Measurements from ENCODE around the gene SWT1.
"Not testable (repeated sequence)": the region's sequence is repeated elsewhere in the genome, so short reads cannot be mapped to it uniquely, and the experiment has no call there.

Gene SWT1

DNA sequence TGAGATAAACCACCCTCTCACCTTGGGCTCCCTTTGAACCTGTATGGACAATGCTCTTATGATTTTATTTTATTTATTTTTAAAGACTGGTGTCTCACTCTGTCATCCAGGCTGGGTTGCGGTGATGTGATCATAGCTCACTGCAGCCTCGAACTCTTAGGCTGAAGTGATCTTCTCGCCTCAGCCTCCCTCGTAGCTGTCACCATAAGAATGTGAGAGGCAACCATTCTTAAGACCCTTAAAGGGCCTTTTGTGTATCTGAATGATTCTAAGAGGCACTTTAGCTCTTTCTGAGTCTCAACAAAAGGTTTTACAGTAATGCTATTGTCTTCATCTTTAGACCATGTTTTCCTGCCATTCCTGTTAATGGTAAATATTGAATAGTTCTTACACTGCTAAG is 93.1 kb downstream of the SWT1 start:
- Histone ChIP-seq H3K4me3 (replicated peaks; ENCODE audit: insufficient read depth, low read length) (no peak overlapping the region), H3K27me3 (ENCODE audit: insufficient read depth, poor library complexity, severe bottlenecking) (no peaks in the 10 kb centered on the region), H3K27ac (replicated peaks) (no peak overlapping the region)
- TF ChIP-seq, protein P1, sequence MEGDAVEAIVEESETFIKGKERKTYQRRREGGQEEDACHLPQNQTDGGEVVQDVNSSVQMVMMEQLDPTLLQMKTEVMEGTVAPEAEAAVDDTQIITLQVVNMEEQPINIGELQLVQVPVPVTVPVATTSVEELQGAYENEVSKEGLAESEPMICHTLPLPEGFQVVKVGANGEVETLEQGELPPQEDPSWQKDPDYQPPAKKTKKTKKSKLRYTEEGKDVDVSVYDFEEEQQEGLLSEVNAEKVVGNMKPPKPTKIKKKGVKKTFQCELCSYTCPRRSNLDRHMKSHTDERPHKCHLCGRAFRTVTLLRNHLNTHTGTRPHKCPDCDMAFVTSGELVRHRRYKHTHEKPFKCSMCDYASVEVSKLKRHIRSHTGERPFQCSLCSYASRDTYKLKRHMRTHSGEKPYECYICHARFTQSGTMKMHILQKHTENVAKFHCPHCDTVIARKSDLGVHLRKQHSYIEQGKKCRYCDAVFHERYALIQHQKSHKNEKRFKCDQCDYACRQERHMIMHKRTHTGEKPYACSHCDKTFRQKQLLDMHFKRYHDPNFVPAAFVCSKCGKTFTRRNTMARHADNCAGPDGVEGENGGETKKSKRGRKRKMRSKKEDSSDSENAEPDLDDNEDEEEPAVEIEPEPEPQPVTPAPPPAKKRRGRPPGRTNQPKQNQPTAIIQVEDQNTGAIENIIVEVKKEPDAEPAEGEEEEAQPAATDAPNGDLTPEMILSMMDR (IDR thresholded peaks at IDR 0.05; ENCODE audit: insufficient read depth, low read length), result no peak
- TF ChIP-seq, protein P2, sequence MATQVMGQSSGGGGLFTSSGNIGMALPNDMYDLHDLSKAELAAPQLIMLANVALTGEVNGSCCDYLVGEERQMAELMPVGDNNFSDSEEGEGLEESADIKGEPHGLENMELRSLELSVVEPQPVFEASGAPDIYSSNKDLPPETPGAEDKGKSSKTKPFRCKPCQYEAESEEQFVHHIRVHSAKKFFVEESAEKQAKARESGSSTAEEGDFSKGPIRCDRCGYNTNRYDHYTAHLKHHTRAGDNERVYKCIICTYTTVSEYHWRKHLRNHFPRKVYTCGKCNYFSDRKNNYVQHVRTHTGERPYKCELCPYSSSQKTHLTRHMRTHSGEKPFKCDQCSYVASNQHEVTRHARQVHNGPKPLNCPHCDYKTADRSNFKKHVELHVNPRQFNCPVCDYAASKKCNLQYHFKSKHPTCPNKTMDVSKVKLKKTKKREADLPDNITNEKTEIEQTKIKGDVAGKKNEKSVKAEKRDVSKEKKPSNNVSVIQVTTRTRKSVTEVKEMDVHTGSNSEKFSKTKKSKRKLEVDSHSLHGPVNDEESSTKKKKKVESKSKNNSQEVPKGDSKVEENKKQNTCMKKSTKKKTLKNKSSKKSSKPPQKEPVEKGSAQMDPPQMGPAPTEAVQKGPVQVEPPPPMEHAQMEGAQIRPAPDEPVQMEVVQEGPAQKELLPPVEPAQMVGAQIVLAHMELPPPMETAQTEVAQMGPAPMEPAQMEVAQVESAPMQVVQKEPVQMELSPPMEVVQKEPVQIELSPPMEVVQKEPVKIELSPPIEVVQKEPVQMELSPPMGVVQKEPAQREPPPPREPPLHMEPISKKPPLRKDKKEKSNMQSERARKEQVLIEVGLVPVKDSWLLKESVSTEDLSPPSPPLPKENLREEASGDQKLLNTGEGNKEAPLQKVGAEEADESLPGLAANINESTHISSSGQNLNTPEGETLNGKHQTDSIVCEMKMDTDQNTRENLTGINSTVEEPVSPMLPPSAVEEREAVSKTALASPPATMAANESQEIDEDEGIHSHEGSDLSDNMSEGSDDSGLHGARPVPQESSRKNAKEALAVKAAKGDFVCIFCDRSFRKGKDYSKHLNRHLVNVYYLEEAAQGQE (IDR thresholded peaks at IDR 0.05; ENCODE audit: insufficient replicate concordance, low read depth), result no peak
- TF ChIP-seq SPI1 (IDR thresholded peaks at IDR 0.05; ENCODE audit: borderline replicate concordance, low read depth) (no peak), POLR2AphosphoS5 (IDR thresholded peaks at IDR 0.05; ENCODE audit: low read depth) (no peak), GABPA (IDR thresholded peaks at IDR 0.05; ENCODE audit: low read depth) (no peak)
- no peak for DNase-seq (ENCODE audit: low read depth in 1 of 2, low spot score in 1 of 2)

DNA sequence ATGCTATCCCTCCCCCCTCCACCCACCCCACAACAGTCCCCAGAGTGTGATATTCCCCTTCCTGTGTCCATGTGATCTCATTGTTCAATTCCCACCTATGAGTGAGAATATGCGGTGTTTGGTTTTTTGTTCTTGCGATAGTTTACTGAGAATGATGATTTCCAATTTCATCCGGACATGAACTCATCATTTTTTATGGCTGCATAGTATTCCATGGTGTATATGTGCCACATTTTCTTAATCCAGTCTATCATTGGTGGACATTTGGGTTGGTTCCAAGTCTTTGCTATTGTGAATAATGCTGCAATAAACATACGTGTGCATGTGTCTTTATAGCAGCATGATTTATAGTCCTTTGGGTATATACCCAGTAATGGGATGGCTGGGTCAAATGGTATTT is 95.0 kb downstream of the SWT1 start:
- H3K27me3 ChIP-seq (ENCODE audit: insufficient read depth, poor library complexity, severe bottlenecking); DNase-seq (ENCODE audit: low read depth in 1 of 2, low spot score in 1 of 2): not testable (repeated sequence)

DNA sequence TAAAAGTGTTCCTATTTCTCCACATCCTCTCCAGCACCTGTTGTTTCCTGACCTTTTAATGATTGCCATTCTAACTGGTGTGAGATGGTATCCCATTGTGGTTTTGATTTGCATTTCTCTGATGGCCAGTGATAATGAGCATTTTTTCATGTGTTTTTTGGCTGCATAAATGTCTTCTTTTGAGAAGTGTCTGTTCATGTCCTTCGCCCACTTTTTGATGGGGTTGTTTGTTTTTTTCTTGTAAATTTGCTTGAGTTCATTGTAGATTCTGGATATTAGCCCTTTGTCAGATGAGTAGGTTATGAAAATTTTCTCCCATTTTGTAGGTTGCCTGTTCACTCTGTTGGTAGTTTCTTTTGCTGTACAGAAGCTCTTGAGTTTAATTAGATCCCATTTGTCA is 95.4 kb downstream of the SWT1 start:
- H3K27me3 ChIP-seq (ENCODE audit: insufficient read depth, poor library complexity, severe bottlenecking); H3K4me3 ChIP-seq (replicated peaks; ENCODE audit: insufficient read depth, low read length); H3K27ac ChIP-seq (replicated peaks); DNase-seq (ENCODE audit: low read depth in 1 of 2, low spot score in 1 of 2): not testable (repeated sequence)

More for the DNA sequence above, 95.0 kb downstream of the SWT1 start:
- not testable (repeated sequence) for H3K27ac ChIP-seq (replicated peaks); H3K4me3 ChIP-seq (replicated peaks; ENCODE audit: insufficient read depth, low read length)

DNA sequence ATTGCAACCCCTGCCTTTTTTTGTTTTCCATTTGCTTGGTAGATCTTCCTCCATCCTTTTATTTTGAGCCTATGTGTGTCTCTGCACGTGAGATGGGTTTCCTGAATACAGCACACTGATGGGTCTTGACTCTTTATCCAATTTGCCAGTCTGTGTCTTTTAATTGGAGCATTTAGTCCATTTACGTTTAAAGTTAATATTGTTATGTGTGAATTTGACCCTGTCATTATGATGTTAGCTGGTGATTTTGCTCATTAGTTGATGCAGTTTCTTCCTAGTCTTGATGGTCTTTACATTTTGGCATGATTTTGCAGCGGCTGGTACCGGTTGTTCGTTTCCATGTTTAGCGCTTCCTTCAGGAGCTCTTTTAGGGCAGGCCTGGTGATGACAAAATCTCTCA is 98.6 kb downstream of the SWT1 start:
- DNase-seq (ENCODE audit: low read depth in 1 of 2, low spot score in 1 of 2); H3K27me3 ChIP-seq (ENCODE audit: insufficient read depth, poor library complexity, severe bottlenecking); H3K27ac ChIP-seq (replicated peaks); H3K4me3 ChIP-seq (replicated peaks; ENCODE audit: insufficient read depth, low read length): not testable (repeated sequence)

DNA sequence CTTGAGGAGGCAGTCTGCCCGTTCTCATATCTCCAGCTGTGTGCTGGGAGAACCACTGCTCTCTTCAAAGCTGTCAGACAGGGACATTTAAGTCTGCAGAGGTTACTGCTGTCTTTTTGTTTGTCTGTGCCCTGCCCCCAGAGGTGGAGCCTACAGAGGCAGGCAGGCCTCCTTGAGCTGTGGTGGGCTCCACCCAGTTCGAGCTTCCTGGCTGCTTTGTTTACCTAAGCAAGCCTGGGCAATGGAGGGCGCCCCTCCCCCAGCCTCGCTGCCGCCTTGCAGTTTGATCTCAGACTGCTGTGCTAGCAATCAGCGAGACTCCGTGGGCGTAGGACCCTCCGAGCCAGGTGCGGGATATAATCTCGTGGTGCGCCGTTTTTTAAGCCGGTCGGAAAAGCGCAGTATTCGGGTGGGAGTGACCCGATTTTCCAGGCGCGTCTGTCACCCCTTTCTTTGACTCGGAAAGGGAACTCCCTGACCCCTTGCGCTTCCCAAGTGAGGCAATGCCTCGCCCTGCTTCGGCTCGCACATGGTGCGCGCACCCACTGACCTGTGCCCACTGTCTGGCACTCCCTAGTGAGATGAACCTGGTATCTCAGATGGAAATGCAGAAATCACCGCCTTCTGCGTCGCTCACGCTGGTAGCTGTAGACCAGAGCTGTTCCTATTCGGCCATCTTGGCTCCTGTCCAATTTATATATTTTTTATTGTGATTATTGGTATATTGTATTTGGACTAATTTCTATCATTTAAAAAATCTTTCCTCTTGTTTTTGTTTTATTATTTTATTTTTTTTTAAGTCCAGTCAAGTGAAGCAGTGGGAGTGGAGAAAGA is 100.4 kb downstream of the SWT1 start:
- H3K27me3 ChIP-seq (ENCODE audit: insufficient read depth, poor library complexity, severe bottlenecking); H3K4me3 ChIP-seq (replicated peaks; ENCODE audit: insufficient read depth, low read length); H3K27ac ChIP-seq (replicated peaks); DNase-seq (ENCODE audit: low read depth in 1 of 2, low spot score in 1 of 2): not testable (repeated sequence)

DNA sequence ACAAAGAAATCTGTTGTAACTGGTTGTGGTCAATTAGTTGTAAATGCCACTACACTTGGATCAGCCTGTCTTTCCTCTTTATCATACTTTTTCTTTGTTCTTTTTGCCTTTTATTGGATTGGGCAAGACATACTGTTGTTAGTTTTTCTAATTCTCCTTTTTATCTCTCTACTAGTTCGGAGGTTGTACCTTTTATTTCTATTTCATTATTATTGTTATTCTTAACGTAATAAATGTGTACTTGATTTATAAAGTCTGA is 100.9 kb downstream of the SWT1 start:
- DNase-seq (ENCODE audit: low read depth in 1 of 2, low spot score in 1 of 2), result no peak
- Histone ChIP-seq H3K27ac (replicated peaks) (no peak overlapping the region), H3K4me3 (replicated peaks; ENCODE audit: insufficient read depth, low read length) (no peak overlapping the region), H3K27me3 (ENCODE audit: insufficient read depth, poor library complexity, severe bottlenecking) (no peaks in the 10 kb centered on the region)
- TF ChIP-seq, protein P1 (IDR thresholded peaks at IDR 0.05; ENCODE audit: insufficient read depth, low read length), result no peak
- TF ChIP-seq, protein P2 (IDR thresholded peaks at IDR 0.05; ENCODE audit: insufficient replicate concordance, low read depth), result no peak
- TF ChIP-seq POLR2AphosphoS5 (IDR thresholded peaks at IDR 0.05; ENCODE audit: low read depth), result no peak
- TF ChIP-seq GABPA (IDR thresholded peaks at IDR 0.05; ENCODE audit: low read depth), result no peak
- TF ChIP-seq SPI1 (IDR thresholded peaks at IDR 0.05; ENCODE audit: borderline replicate concordance, low read depth), result no peak
